ENCODE measurements around the gene TOMM22. TPM values are rescaled to one million over a fixed set of nuclear protein-coding genes. Genes with fewer than 3 reads are reported as not detected.

Gene TOMM22
- total and polyA plus RNA-seq, 2 experiments from 2014 or later: 84.0 to 131 TPM

DNA sequence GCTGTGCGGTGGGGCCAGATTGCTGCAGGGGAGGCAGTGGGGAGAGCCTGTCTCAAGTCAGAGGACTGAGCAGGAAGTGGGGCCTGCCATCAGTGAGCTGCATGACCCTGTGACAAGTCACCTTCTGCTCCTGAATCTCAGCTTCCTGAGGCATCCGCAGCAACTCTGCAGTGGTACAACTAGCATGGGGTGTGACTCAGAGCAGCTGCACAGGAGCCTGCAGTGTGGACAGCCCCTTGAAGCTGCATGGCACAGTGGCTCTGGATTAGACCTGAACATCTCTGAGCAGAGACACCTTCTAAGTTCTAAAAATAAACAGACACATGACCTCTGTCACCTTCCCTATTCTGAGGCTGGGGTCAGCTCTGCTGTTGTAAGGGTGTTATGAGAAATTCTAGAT is 43.5 kb upstream of the TOMM22 start:
- Mint-ChIP-seq H3K4me3 (no peak overlapping the region), H3K27me3 (ENCODE audit: insufficient read depth, low read depth, poor library complexity) (peaks cover 9% of the 10 kb centered on the region), H3K9me3 (no peaks in the 10 kb centered on the region), H3K4me1 (no peaks in the 10 kb centered on the region), H3K36me3 (ENCODE audit: low read depth) (peaks cover 5% of the 10 kb centered on the region), H3K27ac (no peak overlapping the region)
- H3F3A ChIP-seq (replicated peaks; ENCODE audit: low read depth): no peaks in the 10 kb centered on the region
- no peak overlapping the region for H3K4me2 ChIP-seq
- H3K27ac ChIP-seq (ENCODE audit: low read depth): no peak overlapping the region
- no peaks in the 10 kb centered on the region for H3K4me1 ChIP-seq (ENCODE audit: insufficient read depth)
- TF ChIP-seq EZH2 (IDR thresholded peaks at IDR 0.05; ENCODE audit: low read depth, unreplicated experiment) (no peak), ZNF331 (CRISPR knock-in tag; IDR thresholded peaks at IDR 0.05; ENCODE audit: low read depth) (no peak), POLR2AphosphoS5 (IDR thresholded peaks at IDR 0.05; ENCODE audit: low read depth) (no peak), STAT1 (IDR thresholded peaks at IDR 0.05; ENCODE audit: unreplicated experiment) (no peak)
- TF ChIP-seq, protein P1, sequence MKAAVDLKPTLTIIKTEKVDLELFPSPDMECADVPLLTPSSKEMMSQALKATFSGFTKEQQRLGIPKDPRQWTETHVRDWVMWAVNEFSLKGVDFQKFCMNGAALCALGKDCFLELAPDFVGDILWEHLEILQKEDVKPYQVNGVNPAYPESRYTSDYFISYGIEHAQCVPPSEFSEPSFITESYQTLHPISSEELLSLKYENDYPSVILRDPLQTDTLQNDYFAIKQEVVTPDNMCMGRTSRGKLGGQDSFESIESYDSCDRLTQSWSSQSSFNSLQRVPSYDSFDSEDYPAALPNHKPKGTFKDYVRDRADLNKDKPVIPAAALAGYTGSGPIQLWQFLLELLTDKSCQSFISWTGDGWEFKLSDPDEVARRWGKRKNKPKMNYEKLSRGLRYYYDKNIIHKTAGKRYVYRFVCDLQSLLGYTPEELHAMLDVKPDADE (IDR thresholded peaks at IDR 0.05): no peak
- no peaks in the 10 kb centered on the region for H3K9me2 ChIP-seq (ENCODE audit: insufficient read depth)
- no peaks in the 10 kb centered on the region for H3K27me3 ChIP-seq (ENCODE audit: insufficient read depth)
- H3K79me2 ChIP-seq (replicated peaks; ENCODE audit: insufficient read depth): no peaks in the 10 kb centered on the region
- no peak overlapping the region for H2AFZ ChIP-seq
- no peak for DNase-seq (ENCODE audit: low spot score)
- ATAC-seq: no peak
- no peak overlapping the region for H3K4me3 ChIP-seq
- no peaks in the 10 kb centered on the region; the same call in 1 of the 2 replicates for H3K36me3 ChIP-seq (ENCODE audit: insufficient read depth)
- peaks cover 3% of the 10 kb centered on the region; the same call in 1 of the 2 replicates for H4K20me1 ChIP-seq (replicated peaks; ENCODE audit: insufficient read depth)

DNA sequence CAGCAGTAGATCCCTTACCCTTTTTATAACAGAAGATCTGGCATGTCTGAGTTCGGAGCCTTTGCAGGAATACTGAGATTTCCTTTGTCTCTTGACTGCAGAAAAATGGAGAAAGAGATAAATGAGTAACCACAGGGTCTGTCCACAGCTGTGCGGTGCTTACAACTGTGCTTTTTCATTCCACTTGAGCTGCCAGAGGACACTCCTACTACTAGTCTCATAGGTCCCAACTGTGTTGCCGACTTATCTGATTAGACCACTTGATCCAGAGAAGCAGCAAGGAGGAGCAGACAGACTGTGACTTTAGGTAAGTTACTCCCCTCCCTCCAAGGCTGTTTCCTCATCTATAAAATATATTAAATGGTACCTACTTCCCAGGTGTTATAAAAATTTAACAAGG is 43.0 kb upstream of the TOMM22 start:
- Histone ChIP-seq H3K4me2 (no peak overlapping the region), H3K4me3 (no peak overlapping the region), H3K27me3 (ENCODE audit: insufficient read depth) (no peaks in the 10 kb centered on the region), H3F3A (replicated peaks; ENCODE audit: low read depth) (no peaks in the 10 kb centered on the region), H4K20me1 (replicated peaks; ENCODE audit: insufficient read depth) (peaks cover 3% of the 10 kb centered on the region; the same call in 1 of the 2 replicates), H3K4me1 (ENCODE audit: insufficient read depth) (no peaks in the 10 kb centered on the region), H3K79me2 (replicated peaks; ENCODE audit: insufficient read depth) (no peaks in the 10 kb centered on the region), H2AFZ (no peak overlapping the region), H3K36me3 (ENCODE audit: insufficient read depth) (no peaks in the 10 kb centered on the region; the same call in 1 of the 2 replicates), H3K9me2 (ENCODE audit: insufficient read depth) (no peaks in the 10 kb centered on the region), H3K27ac (ENCODE audit: low read depth) (no peak overlapping the region)
- Mint-ChIP-seq H3K9me3 (no peaks in the 10 kb centered on the region), H3K4me1 (no peaks in the 10 kb centered on the region), H3K36me3 (ENCODE audit: low read depth) (peaks cover 9% of the 10 kb centered on the region), H3K4me3 (no peak overlapping the region), H3K27me3 (ENCODE audit: insufficient read depth, low read depth, poor library complexity) (peaks cover 9% of the 10 kb centered on the region), H3K27ac (no peak overlapping the region)
- TF ChIP-seq STAT1 (IDR thresholded peaks at IDR 0.05; ENCODE audit: unreplicated experiment): no peak
- no peak for TF ChIP-seq EZH2phosphoT487 (IDR thresholded peaks at IDR 0.05; ENCODE audit: unreplicated experiment)
- TF ChIP-seq, protein P1 (IDR thresholded peaks at IDR 0.05): no peak
- ATAC-seq (no peak), DNase-seq (ENCODE audit: low spot score) (no peak)

DNA sequence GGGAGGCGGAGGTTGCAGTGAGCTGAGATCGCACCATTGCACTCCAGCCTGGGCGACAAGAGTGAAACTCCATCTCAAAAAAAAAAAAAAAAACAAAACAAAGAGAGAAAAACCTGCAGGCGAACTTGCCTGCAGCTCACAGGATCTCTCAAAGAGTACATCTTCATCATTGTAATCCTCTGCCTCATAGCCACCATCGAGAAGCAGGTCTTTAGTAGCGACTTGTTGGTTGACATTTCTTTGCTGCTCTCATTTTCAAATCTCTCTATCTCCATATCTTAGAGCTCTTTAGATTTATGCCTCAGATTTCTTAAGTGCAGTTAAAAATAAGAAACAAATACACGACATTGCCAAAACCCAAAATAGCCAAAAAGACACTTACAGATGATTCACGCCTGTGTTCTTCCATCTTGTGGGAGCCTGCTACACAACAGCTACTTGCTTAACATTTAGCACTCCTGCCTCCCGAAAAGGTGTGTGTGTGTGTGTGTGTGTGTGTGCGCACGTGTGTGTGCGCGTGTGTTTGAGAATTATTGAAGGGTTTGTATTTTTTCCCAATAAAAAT is 40.2 kb upstream of the TOMM22 start:
- Mint-ChIP-seq H3K27me3 (ENCODE audit: insufficient read depth, low read depth, poor library complexity) (peaks cover 8% of the 10 kb centered on the region), H3K4me3 (no peak overlapping the region), H3K27ac (no peak overlapping the region), H3K4me1 (no peaks in the 10 kb centered on the region), H3K36me3 (ENCODE audit: low read depth) (peaks cover 26% of the 10 kb centered on the region), H3K9me3 (no peaks in the 10 kb centered on the region)
- no peak for ATAC-seq
- Histone ChIP-seq H3K27me3 (ENCODE audit: insufficient read depth) (no peaks in the 10 kb centered on the region), H3K79me2 (replicated peaks; ENCODE audit: insufficient read depth) (no peaks in the 10 kb centered on the region), H3K4me3 (no peak overlapping the region), H3K4me1 (ENCODE audit: insufficient read depth) (no peaks in the 10 kb centered on the region), H3K9me2 (ENCODE audit: insufficient read depth) (no peaks in the 10 kb centered on the region), H3K4me2 (no peak overlapping the region), H3F3A (replicated peaks; ENCODE audit: low read depth) (no peaks in the 10 kb centered on the region), H2AFZ (no peak overlapping the region), H3K36me3 (ENCODE audit: insufficient read depth) (peaks cover 2% of the 10 kb centered on the region; the same call in 1 of the 2 replicates), H4K20me1 (replicated peaks; ENCODE audit: insufficient read depth) (peaks cover 3% of the 10 kb centered on the region), H3K27ac (ENCODE audit: low read depth) (no peak overlapping the region)
- DNase-seq (ENCODE audit: low spot score): no peak
- TF ChIP-seq, protein P2, sequence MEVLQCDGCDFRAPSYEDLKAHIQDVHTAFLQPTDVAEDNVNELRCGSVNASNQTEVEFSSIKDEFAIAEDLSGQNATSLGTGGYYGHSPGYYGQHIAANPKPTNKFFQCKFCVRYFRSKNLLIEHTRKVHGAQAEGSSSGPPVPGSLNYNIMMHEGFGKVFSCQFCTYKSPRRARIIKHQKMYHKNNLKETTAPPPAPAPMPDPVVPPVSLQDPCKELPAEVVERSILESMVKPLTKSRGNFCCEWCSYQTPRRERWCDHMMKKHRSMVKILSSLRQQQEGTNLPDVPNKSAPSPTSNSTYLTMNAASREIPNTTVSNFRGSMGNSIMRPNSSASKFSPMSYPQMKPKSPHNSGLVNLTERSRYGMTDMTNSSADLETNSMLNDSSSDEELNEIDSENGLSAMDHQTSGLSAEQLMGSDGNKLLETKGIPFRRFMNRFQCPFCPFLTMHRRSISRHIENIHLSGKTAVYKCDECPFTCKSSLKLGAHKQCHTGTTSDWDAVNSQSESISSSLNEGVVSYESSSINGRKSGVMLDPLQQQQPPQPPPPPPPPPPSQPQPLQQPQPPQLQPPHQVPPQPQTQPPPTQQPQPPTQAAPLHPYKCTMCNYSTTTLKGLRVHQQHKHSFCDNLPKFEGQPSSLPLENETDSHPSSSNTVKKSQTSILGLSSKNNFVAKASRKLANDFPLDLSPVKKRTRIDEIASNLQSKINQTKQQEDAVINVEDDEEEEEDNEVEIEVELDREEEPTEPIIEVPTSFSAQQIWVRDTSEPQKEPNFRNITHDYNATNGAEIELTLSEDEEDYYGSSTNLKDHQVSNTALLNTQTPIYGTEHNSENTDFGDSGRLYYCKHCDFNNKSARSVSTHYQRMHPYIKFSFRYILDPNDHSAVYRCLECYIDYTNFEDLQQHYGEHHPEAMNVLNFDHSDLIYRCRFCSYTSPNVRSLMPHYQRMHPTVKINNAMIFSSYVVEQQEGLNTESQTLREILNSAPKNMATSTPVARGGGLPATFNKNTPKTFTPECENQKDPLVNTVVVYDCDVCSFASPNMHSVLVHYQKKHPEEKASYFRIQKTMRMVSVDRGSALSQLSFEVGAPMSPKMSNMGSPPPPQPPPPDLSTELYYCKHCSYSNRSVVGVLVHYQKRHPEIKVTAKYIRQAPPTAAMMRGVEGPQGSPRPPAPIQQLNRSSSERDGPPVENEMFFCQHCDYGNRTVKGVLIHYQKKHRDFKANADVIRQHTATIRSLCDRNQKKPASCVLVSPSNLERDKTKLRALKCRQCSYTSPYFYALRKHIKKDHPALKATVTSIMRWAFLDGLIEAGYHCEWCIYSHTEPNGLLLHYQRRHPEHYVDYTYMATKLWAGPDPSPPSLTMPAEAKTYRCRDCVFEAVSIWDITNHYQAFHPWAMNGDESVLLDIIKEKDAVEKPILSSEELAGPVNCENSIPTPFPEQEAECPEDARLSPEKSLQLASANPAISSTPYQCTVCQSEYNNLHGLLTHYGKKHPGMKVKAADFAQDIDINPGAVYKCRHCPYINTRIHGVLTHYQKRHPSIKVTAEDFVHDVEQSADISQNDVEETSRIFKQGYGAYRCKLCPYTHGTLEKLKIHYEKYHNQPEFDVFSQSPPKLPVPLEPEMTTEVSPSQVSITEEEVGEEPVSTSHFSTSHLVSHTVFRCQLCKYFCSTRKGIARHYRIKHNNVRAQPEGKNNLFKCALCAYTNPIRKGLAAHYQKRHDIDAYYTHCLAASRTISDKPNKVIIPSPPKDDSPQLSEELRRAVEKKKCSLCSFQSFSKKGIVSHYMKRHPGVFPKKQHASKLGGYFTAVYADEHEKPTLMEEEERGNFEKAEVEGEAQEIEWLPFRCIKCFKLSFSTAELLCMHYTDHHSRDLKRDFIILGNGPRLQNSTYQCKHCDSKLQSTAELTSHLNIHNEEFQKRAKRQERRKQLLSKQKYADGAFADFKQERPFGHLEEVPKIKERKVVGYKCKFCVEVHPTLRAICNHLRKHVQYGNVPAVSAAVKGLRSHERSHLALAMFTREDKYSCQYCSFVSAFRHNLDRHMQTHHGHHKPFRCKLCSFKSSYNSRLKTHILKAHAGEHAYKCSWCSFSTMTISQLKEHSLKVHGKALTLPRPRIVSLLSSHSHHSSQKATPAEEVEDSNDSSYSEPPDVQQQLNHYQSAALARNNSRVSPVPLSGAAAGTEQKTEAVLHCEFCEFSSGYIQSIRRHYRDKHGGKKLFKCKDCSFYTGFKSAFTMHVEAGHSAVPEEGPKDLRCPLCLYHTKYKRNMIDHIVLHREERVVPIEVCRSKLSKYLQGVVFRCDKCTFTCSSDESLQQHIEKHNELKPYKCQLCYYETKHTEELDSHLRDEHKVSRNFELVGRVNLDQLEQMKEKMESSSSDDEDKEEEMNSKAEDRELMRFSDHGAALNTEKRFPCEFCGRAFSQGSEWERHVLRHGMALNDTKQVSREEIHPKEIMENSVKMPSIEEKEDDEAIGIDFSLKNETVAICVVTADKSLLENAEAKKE (CRISPR knock-in tag; IDR thresholded peaks at IDR 0.05): no peak
- no peak for TF ChIP-seq EZH2phosphoT487 (IDR thresholded peaks at IDR 0.05; ENCODE audit: unreplicated experiment)

Measured in GM23338 (cell line).